WI38 (cell line): ENCODE measurements around the gene STOML1.

Experiments used
- H3K4me3 ChIP-seq: 2 replicates; pipeline ENCODE4 v1.5.1; 2011; ENCODE audit warnings: low read depth, mild to moderate bottlenecking, control low read depth, low read length
- CTCF ChIP-seq: IDR thresholded peaks from 2 replicates; pipeline ENCODE4 v1.5.1; 2012; ENCODE audit warnings: low read depth, mild to moderate bottlenecking, control low read depth, low read length

STOML1 gene

GRCh38 chr15:73996939-73997338 is 4.8 kb upstream of the STOML1 start:
- peak overlapping the region; percentile 96 for H3K4me3 ChIP-seq
- no peak for TF ChIP-seq CTCF

- no peak for TF ChIP-seq CTCF
- H3K4me3 ChIP-seq: peak overlapping the region; percentile 96
Observed at GRCh38 chr15:73996267-73996666, 4.2 kb upstream of the STOML1 start.

GRCh38 chr15:73994912-73995622 is 3.0 kb upstream of the STOML1 start:
- peak overlapping the region; percentile 96 for H3K4me3 ChIP-seq
- no peak for TF ChIP-seq CTCF

GRCh38 chr15:73994413-73994883 is 2.4 kb upstream of the STOML1 start, which contains the start of gene PML:
TSS of gene PML (plus strand) at chr15:73994716. CDS start at chr15:73994813, 97 bp downstream.
- TF ChIP-seq CTCF: no peak

GRCh38 chr15:73993211-73993994 is 1.3 kb upstream of the STOML1 start:
- no peak for TF ChIP-seq CTCF
- peak overlapping the region; percentile 96; the same call in 1 of the 2 replicates for H3K4me3 ChIP-seq

More at GRCh38 chr15:73994413-73994883, 2.4 kb upstream of the STOML1 start, which contains the start of gene PML:
- peak within 1 kb of the TSS; percentile 96 for H3K4me3 ChIP-seq

- H3K4me3 ChIP-seq: peak overlapping the region; percentile 39; the same call in 1 of the 2 replicates
Observed at GRCh38 chr15:73992594-73992898, 451 bp upstream of the STOML1 start.

More at GRCh38 chr15:73992594-73992898, 451 bp upstream of the STOML1 start:
- no peak for TF ChIP-seq CTCF
